CD4-positive, alpha-beta memory T cell (primary cell): ENCODE data around the gene PDGFRB. TPM values are rescaled to one million over a fixed set of nuclear protein-coding genes. Genes with fewer than 3 reads are reported as not detected.

ENCODE experiments used
- CTCF ChIA-PET: fragments of 350-600 bp; sonication (Branson Sonifier 250); formaldehyde crosslinking; loops from one replicate; lab custom pipeline; 2021; ENCODE audit warnings: inconsistent platforms; ENCODE audit not compliant: partially characterized antibody; lab: Charles Lee
- POLR2A ChIA-PET: fragments of 350-600 bp; sonication (Branson Sonifier 250); formaldehyde crosslinking; loops from one replicate; lab custom pipeline; 2021; ENCODE audit not compliant: partially characterized antibody; lab: Charles Lee
- DNase-seq, 5 donors: peaks; one replicate each; pipeline versions ENCODE4 v3.0.0 to v3.0.0-alpha.2; 2020 to 2022; ENCODE audit warnings: mixed read lengths in 1 of 5
- H3K27ac ChIP-seq: one replicate; pipeline ENCODE4 v1.7.0; 2013; ENCODE audit warnings: low read depth, low read length
- H3K27me3 ChIP-seq: 2 replicates; pipeline ENCODE4 v1.7.0; 2013; ENCODE audit warnings: mild to moderate bottlenecking, low read length, moderate library complexity; ENCODE audit not compliant: insufficient read depth
- H3K36me3 ChIP-seq: 2 replicates; pipeline ENCODE4 v1.7.0; 2013; ENCODE audit warnings: mild to moderate bottlenecking, low read length, moderate library complexity; ENCODE audit not compliant: insufficient read depth
- H3K4me1 ChIP-seq: 2 replicates; pipeline ENCODE4 v1.7.0; 2013; ENCODE audit warnings: mild to moderate bottlenecking, low read length, moderate library complexity; ENCODE audit not compliant: insufficient read depth
- H3K4me3 ChIP-seq, 2 donors: one replicate each; pipeline ENCODE4 v1.7.0; 2013; ENCODE audit warnings: low read length in 2 of 2, mild to moderate bottlenecking in 1 of 2
- H3K9me3 ChIP-seq, 2 donors: one replicate each; pipeline ENCODE4 v1.7.0; 2013; ENCODE audit warnings: low read length in 2 of 2, control low read depth in 1 of 2; ENCODE audit not compliant: control insufficient read depth in 1 of 2
- H3K27ac Mint-ChIP-seq, 7 donors: one replicate each; pipeline ENCODE4 v1.8.0; 2020 to 2021; ENCODE audit warnings: mixed read lengths in 7 of 7, mild to moderate bottlenecking in 6 of 7, inconsistent platforms in 3 of 7, moderate library complexity in 3 of 7
- H3K27me3 Mint-ChIP-seq, 2 donors: one replicate each; pipeline ENCODE4 v1.8.0; 2020 to 2021; ENCODE audit warnings: mixed read lengths in 2 of 2
- H3K36me3 Mint-ChIP-seq, 2 donors: one replicate each; pipeline ENCODE4 v1.8.0; 2020 to 2021; ENCODE audit warnings: mixed read lengths in 2 of 2, inconsistent platforms in 1 of 2, mild to moderate bottlenecking in 1 of 2
- H3K4me1 Mint-ChIP-seq, 4 donors: one replicate each; pipeline ENCODE4 v1.8.0; 2020 to 2021; ENCODE audit warnings: mixed read lengths in 4 of 4, mild to moderate bottlenecking in 1 of 4
- H3K4me3 Mint-ChIP-seq, 8 donors: one replicate each; pipeline ENCODE4 v1.8.0; 2020 to 2021; ENCODE audit warnings: mixed read lengths in 8 of 8, mild to moderate bottlenecking in 7 of 8, moderate library complexity in 6 of 8, inconsistent platforms in 3 of 8
- H3K9me3 Mint-ChIP-seq, 8 donors: one replicate each; pipeline ENCODE4 v1.8.0; 2020 to 2021; ENCODE audit warnings: mixed read lengths in 8 of 8, mild to moderate bottlenecking in 5 of 8, inconsistent platforms in 3 of 8, moderate library complexity in 1 of 8
- intact Hi-C: fragments of 100-400 bp; cut with micrococcal nuclease; formaldehyde crosslinking; loops from one replicate; pipeline ENCODE4 v1.15.1; 2023
- polyA plus RNA-seq, 2 donors: library from polyadenylated mRNA; unstranded; fragments of 300-500 nt; fragmentation: Illumina TruSeq; gene quantifications; one replicate each; pipeline ENCODE4 v1.2.3, GENCODE V29; 2021
- total RNA-seq, 2 experiments: library from RNA; stranded (reverse); gene quantifications; one replicate each; pipeline ENCODE4 v1.2.3, GENCODE V29; 2021

The PDGFRB gene
- total and polyA plus RNA-seq, 4 experiments from 2014 or later, result not detected

- Mint-ChIP-seq H3K9me3 (no peaks in the 10 kb centered on the region), H3K4me1 (no peaks in the 10 kb centered on the region), H3K4me3 (no peak overlapping the region), H3K36me3 (no peaks in the 10 kb centered on the region), H3K27me3 (peaks cover 13 to 14% of the 10 kb centered on the region in 2 donors), H3K27ac (no peak overlapping the region)
- Histone ChIP-seq H3K9me3 (no peaks in the 10 kb centered on the region), H3K4me3 (no peak overlapping the region), H3K36me3 (no peaks in the 10 kb centered on the region), H3K4me1 (no peaks in the 10 kb centered on the region), H3K27ac (no peak overlapping the region), H3K27me3 (peaks cover 6% of the 10 kb centered on the region)
- intact Hi-C loops, result no loop called here
- POLR2A ChIA-PET, result no interaction called here
- CTCF ChIA-PET, result interaction anchor here (1.9 kb wide), 1 partner anchor 24 kb away, joined by 5 read pairs; no protein-coding TSS in a partner anchor
- DNase-seq, result no peak
These were observed 31.3 kb upstream of the PDGFRB start for GRCh38 chr5:150186897-150187296.

GRCh38 chr5:150186137-150186536 is 30.5 kb upstream of the PDGFRB start:
- Mint-ChIP-seq H3K27ac (no peak overlapping the region), H3K4me1 (no peaks in the 10 kb centered on the region), H3K4me3 (no peak overlapping the region), H3K9me3 (no peaks in the 10 kb centered on the region), H3K36me3 (no peaks in the 10 kb centered on the region), H3K27me3 (peaks cover 10 to 14% of the 10 kb centered on the region in 2 donors)
- H3K4me3 ChIP-seq, result no peak overlapping the region
- H3K27ac ChIP-seq, result no peak overlapping the region
- no peaks in the 10 kb centered on the region for H3K36me3 ChIP-seq
- ChIA-PET POLR2A (no interaction called here), CTCF (interaction anchor here (1.9 kb wide), 1 partner anchor 23 kb away, joined by 5 read pairs; no protein-coding TSS in a partner anchor)
- no peaks in the 10 kb centered on the region for H3K4me1 ChIP-seq
- intact Hi-C loops, result no loop called here
- no peaks in the 10 kb centered on the region for H3K9me3 ChIP-seq
- peaks cover 6% of the 10 kb centered on the region for H3K27me3 ChIP-seq
- DNase-seq, result no peak

- intact Hi-C loops, result no loop called here
- Mint-ChIP-seq H3K4me1 (no peaks in the 10 kb centered on the region), H3K27me3 (peaks cover 10 to 14% of the 10 kb centered on the region in 2 donors), H3K9me3 (no peaks in the 10 kb centered on the region), H3K36me3 (no peaks in the 10 kb centered on the region), H3K27ac (peak overlapping the region in 1 of 7 donors; percentile 43), H3K4me3 (no peak overlapping the region)
- Histone ChIP-seq H3K4me3 (no peak overlapping the region), H3K9me3 (no peaks in the 10 kb centered on the region), H3K4me1 (no peaks in the 10 kb centered on the region), H3K27ac (no peak overlapping the region), H3K27me3 (peaks cover 6% of the 10 kb centered on the region), H3K36me3 (no peaks in the 10 kb centered on the region)
- no peak for DNase-seq
- ChIA-PET CTCF (interaction anchor here (1.9 kb wide), 1 partner anchor 23 kb away, joined by 5 read pairs; no protein-coding TSS in a partner anchor), POLR2A (no interaction called here)
These were observed 29.6 kb upstream of the PDGFRB start for GRCh38 chr5:150184990-150185912.

- H3K4me3 Mint-ChIP-seq, result no peak overlapping the region
- DNase-seq, result no peak
- no peaks in the 10 kb centered on the region for H3K36me3 Mint-ChIP-seq
- no peak overlapping the region for H3K4me3 ChIP-seq
- H3K27ac Mint-ChIP-seq, result no peak overlapping the region
- ChIA-PET POLR2A (no interaction called here), CTCF (no interaction called here)
- peaks cover 4 to 7% of the 10 kb centered on the region in 2 donors for H3K27me3 Mint-ChIP-seq
- intact Hi-C loops, result no loop called here
- H3K4me1 Mint-ChIP-seq, result no peaks in the 10 kb centered on the region
- H3K27ac ChIP-seq, result no peak overlapping the region
- no peaks in the 10 kb centered on the region for H3K36me3 ChIP-seq
- no peaks in the 10 kb centered on the region for H3K27me3 ChIP-seq
- no peaks in the 10 kb centered on the region for H3K9me3 Mint-ChIP-seq
- H3K9me3 ChIP-seq, result no peaks in the 10 kb centered on the region
- H3K4me1 ChIP-seq, result no peaks in the 10 kb centered on the region
These were observed 28.4 kb upstream of the PDGFRB start for GRCh38 chr5:150184006-150184405.

GRCh38 chr5:150183436-150183835 is 27.8 kb upstream of the PDGFRB start:
- intact Hi-C loops, result no loop called here
- no peaks in the 10 kb centered on the region for H3K36me3 Mint-ChIP-seq
- no peaks in the 10 kb centered on the region for H3K9me3 Mint-ChIP-seq
- ChIA-PET POLR2A (no interaction called here), CTCF (no interaction called here)
- no peak overlapping the region for H3K27ac Mint-ChIP-seq
- peaks cover 6 to 7% of the 10 kb centered on the region in 2 donors for H3K27me3 Mint-ChIP-seq
- H3K4me1 Mint-ChIP-seq, result no peaks in the 10 kb centered on the region
- Histone ChIP-seq H3K27ac (no peak overlapping the region), H3K4me1 (no peaks in the 10 kb centered on the region), H3K27me3 (no peaks in the 10 kb centered on the region), H3K9me3 (no peaks in the 10 kb centered on the region), H3K4me3 (no peak overlapping the region), H3K36me3 (no peaks in the 10 kb centered on the region)
- no peak for DNase-seq
- H3K4me3 Mint-ChIP-seq, result no peak overlapping the region

GRCh38 chr5:150182774-150183173 is 27.1 kb upstream of the PDGFRB start:
- Mint-ChIP-seq H3K36me3 (no peaks in the 10 kb centered on the region), H3K27me3 (peaks cover 6 to 7% of the 10 kb centered on the region in 2 donors), H3K4me3 (no peak overlapping the region), H3K4me1 (no peaks in the 10 kb centered on the region), H3K9me3 (no peaks in the 10 kb centered on the region), H3K27ac (no peak overlapping the region)
- H3K27me3 ChIP-seq, result no peaks in the 10 kb centered on the region
- CTCF ChIA-PET, result no interaction called here
- intact Hi-C loops, result no loop called here
- DNase-seq, result no peak
- no peak overlapping the region for H3K4me3 ChIP-seq
- H3K27ac ChIP-seq, result no peak overlapping the region
- H3K36me3 ChIP-seq, result no peaks in the 10 kb centered on the region
- H3K4me1 ChIP-seq, result no peaks in the 10 kb centered on the region
- H3K9me3 ChIP-seq, result no peaks in the 10 kb centered on the region
- POLR2A ChIA-PET, result no interaction called here

GRCh38 chr5:150181766-150182545 is 26.3 kb upstream of the PDGFRB start:
- intact Hi-C loops, result no loop called here
- H3K4me1 Mint-ChIP-seq, result no peaks in the 10 kb centered on the region
- peaks cover 4% of the 10 kb centered on the region in 2 donors for H3K27me3 Mint-ChIP-seq
- H3K27me3 ChIP-seq, result no peaks in the 10 kb centered on the region
- H3K9me3 Mint-ChIP-seq, result no peaks in the 10 kb centered on the region
- no peaks in the 10 kb centered on the region for H3K36me3 Mint-ChIP-seq
- H3K4me3 ChIP-seq, result no peak overlapping the region
- no peaks in the 10 kb centered on the region for H3K36me3 ChIP-seq
- ChIA-PET POLR2A (no interaction called here), CTCF (no interaction called here)
- H3K9me3 ChIP-seq, result no peaks in the 10 kb centered on the region
- no peak overlapping the region for H3K4me3 Mint-ChIP-seq
- no peak overlapping the region for H3K27ac Mint-ChIP-seq
- H3K27ac ChIP-seq, result no peak overlapping the region
- H3K4me1 ChIP-seq, result no peaks in the 10 kb centered on the region
- no peak for DNase-seq
